GM21619 (cell line): ENCODE measurements around the gene OR5AP2.
"Not testable (repeated sequence)": the region's sequence is repeated elsewhere in the genome, so short reads cannot be mapped to it uniquely, and the experiment has no call there.

ENCODE experiments used
- ATAC-seq: cut with Tn5 transposase; IDR thresholded peaks from one replicate; pipeline ENCODE4 v1.9.1; 2021; ENCODE audit not compliant: unreplicated experiment

The OR5AP2 gene

DNA sequence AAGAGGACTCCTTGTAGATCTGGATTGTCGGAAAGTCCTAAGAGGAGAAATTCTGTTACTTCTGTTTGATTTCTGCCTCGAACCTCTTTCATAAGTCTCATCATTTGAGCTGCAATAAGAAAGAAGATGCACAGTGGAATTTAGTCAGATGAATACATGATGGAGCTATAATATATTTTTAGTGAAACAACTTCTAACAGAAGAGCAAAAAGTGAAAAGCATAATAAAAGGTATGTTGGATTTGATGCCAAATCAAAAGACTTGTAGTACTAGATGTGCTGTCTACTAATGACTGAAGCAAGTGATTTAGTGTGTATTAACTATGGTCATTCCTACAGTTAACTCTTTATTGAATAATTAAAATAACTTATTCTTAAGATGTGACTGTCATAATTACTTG is at the start of gene OR5AP2:
OR5AP2 (minus strand) TSS at position 101 of the 400 bp plus-strand sequence; CDS start at position 101, 0 bp downstream.
- no peak for ATAC-seq

DNA sequence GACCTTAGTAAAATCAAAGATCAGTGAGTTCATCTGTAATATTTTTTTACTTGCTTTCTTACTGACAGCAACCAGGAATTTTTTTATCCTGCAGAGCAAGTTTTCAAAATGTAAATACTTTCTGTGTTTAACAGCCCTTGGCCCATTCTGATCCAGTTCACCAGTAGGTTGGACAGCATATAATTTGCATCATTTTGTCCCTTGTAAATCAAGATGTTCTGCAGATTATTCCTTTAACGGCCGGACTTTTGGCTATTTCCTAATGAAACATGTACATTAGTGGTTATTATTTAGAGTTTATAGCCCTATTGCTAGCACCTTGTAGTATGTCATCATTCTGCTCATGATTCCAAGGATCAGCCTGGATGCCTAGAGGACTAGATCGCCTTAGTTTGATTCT is 48.9 kb upstream of the OR5AP2 start:
- not testable (repeated sequence) for ATAC-seq

DNA sequence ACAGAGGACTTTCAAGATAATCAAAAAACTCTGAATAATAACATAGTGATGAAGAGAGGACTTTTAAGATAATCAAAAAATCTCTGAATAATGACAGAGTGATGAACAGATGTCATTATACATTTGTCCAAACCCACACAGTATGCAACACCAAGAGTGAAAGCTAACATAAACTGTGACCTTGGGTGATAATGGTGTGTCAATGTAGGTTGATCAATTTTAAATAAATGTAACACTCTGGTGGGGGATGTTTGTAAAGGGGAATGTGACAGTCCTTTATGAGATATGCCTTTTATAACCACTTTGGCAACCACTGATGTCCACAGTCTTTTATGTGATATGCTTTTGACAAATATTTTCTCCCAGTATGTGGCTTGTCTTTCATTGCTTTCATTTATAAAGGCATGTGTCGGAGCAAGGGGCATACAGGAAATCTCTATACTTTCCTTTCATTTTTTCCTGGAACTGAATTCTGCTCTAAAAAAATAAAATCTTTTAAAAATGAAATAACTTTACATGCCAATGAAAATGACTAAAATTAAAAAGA is 46.4 kb upstream of the OR5AP2 start:
- no peak for ATAC-seq

DNA sequence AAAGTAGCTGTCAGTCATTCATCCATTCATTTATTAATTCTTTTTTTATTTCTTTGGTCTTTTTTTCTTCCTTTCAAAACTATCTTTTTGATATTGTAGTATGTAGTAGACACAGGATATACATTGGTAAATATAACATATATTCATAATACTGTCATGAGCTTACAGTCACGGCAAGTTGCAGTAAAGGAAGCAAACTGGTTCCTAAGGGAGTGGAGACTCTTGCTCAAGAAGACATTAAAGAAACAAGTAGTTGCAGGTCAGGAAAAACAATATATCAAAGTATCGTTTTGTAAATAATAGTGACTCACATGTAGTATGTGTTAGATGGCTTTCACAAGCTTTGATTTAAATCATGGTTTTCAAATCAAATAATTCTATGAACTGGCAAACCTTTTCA is 28.7 kb upstream of the OR5AP2 start:
- no peak for ATAC-seq

DNA sequence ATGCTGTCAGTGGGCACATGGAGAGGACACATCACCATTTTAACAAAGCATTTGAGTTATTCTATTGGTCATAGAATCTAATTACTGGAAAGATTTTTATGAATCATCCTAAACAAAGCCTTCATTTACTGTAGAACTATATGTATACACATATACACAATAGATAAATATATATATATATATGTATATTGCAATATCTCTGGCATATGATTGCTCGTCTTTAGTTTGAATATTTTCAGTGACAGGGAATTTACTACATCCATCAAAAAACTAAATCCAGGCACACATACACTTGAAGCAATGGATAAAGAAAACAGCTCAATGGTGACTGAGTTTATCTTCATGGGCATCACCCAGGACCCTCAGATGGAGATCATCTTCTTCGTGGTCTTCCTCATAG is 21.1 kb upstream of the OR5AP2 start, which contains the start of gene OR5AR1:
OR5AR1 (plus strand) TSS at position 301 of the 400 bp plus-strand sequence; CDS start at position 301, 0 bp downstream.
- ATAC-seq, result no peak

DNA sequence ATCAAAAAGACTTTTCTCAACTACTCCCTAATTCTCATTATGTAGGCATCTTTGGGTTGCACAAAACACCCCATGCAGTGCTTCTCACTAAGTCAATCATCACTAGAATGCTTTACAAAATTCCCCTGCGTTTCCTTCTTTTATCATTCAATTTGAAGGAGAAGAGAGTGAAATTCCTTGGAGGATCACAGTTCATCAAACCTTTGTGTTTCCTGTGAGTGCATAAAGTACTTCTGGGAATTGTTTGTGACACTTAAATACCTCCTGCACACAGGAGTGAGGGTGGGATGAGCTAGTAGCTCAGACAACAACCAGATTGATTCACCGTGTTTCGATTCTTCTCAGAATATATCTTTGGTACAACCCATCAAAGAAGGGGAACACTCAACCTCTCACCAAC is 17.5 kb upstream of the OR5AP2 start:
- no peak for ATAC-seq

DNA sequence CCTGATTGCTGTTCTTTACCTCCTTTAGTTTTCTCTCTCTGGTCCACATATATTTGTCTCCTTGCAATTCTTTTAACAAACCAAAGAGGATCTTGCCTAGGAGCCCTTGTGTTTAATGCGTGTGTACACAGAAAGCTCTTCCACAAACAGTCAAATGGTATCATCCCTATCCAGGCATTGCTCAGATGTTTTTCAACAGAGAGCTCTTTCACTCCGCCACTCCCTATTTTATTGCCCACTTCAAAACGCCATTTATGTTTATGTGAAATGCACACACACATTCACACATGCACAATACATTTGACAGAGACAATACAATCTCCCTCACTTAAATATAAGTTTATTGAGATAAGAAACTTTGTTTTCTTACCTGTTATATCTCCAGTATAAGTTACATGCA is 4.7 kb downstream of the OR5AP2 start:
- no peak for ATAC-seq

DNA sequence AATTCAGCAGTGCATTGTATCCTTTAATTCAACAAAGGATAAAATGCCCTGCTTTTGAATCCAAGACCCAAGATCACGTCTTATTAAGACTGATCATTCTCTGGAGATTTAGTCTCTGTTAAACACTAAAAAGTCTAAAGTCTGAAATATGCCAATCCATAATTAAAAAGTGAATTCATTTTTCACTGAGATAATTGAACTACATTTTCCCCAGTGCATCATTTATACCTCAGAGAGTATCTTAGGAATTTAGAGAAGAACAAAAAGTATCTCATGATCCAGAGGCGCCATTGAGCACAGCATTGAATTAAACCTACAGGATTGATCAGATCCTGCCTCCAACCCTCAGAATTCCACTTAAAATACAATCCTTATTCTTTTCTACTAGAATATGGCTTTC is 5.4 kb downstream of the OR5AP2 start:
- ATAC-seq, result no peak

DNA sequence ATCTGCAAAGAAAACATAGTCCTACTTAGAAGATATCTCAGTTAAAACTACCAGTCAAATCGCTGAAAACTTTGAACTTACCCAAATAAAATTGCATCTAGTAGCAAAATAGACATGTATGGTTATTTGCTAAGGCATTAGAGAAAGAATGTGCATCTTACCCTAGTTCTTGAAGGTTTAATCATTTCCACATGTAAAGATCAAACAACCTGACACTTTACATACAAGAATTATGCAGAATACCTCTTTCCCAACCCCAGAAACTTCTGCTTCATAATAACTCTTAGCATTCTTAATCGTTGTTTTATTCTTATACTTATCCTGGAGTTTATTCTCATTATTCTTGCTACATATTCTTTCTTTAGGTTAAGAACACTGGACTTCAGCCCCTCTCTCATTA is 9.9 kb downstream of the OR5AP2 start:
- ATAC-seq, result no peak

DNA sequence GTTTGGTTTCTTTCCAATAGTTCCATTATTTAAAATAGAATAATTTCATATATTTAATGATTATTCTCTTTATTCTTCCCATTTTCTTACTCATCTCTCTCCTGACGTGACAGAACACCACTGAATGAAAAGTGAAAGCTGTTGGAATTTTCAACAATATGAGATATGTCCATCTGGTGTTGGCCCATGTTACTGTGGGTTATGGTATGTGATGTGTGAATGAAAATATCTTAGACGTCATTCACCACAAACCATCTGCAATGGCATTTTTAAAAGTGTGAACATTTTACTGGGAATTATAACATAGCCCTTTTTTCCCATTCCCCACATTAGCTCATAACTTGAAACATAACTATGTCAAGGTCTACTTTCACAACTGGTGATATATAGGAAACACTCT is 16.3 kb downstream of the OR5AP2 start:
- no peak for ATAC-seq

DNA sequence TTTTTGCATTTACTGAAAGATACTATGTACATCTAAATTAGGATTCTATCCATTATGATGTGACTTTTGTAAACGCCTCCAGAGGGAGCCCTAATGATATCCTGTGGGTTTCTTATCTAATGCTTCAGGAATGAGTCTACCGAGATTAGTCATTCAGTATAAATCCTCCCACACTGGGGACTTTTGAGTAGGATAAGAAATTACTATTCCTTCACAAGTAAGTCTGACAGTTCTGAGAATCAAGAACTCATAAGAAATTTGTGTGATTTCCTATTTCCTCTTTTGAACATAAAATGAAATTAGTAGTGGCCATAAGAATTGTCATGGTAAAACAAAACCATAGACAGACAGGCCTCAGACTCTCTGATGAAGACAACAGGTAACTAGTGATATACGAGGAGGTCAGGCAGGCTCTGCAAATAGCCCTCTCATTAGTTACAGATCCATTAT is 17.6 kb downstream of the OR5AP2 start:
- ATAC-seq, result peak; percentile 47

DNA sequence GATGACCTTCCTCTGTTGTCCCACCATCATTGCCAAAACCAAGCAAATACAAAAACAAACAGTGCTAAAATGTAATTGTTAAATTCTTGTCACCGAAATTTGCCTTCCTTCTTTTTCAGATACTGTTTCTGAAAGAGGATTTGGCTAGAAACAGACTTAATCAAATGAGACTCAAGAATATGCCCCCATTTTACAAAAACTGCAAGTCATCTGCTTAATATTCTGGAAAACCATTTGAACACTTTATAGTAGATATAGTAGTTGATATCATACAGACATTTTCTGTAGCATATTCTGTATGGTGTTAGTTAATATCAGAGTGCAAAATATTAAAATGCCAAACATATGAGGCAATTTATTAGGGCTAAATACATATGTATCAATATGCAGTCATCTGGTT is 31.1 kb downstream of the OR5AP2 start:
- no peak for ATAC-seq

DNA sequence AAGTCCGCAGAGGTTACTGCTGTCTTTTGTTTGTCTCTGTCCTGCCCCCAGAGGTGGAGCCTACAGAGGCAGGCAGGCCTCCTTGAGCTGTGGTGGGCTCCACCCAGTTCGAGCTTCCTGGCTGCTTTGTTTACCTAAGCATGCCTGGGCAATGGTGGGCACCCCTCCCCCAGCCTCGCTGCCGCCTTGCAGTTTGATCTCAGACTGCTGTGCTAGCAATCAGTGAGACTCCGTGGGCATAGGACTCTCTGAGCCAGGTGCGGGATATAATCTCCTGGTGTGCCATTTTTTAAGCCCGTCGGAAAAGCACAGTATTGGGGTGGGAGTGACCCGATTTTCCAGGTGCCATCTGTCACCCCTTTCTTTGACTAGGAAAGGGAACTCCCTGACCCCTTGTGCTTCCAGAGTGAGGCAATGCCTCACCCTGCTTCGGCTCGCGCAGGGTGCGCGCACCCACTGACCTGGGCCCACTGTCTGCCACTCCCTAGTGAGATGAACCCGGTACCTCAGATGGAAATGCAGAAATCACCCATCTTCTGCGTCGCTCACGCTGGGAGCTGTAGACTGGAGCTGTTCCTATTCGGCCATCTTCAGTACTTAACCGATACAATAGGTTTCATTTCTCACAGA is 50.0 kb downstream of the OR5AP2 start:
- ATAC-seq, result not testable (repeated sequence)
